ENCODE data around the gene C13orf46. TPM values are rescaled to one million over a fixed set of nuclear protein-coding genes. Genes with fewer than 3 reads are reported as not detected.
"Not testable (repeated sequence)": the region's sequence is repeated elsewhere in the genome, so short reads cannot be mapped to it uniquely, and the experiment has no call there.

C13orf46 gene
- polyA plus RNA-seq, 10 donors = 0.20 to 0.45 (median 0.28) TPM

GRCh38 chr13:113995051-113995601 lies 21.2 kb upstream of the C13orf46 start:
- DNase-seq = no peak

- no peak for DNase-seq
These were observed 18.6 kb upstream of the C13orf46 start for GRCh38 chr13:113992276-113993005.

- DNase-seq = no peak
These were observed 17.9 kb upstream of the C13orf46 start for GRCh38 chr13:113991676-113992179.

- peak; percentile 27 to 62 (median 47) for DNase-seq
These were observed 17.4 kb upstream of the C13orf46 start for GRCh38 chr13:113991191-113991669.

- DNase-seq = no peak
These were observed 16.5 kb upstream of the C13orf46 start for GRCh38 chr13:113990321-113990837.

- DNase-seq = no peak
These were observed 15.9 kb upstream of the C13orf46 start for GRCh38 chr13:113989585-113990300.

GRCh38 chr13:113988859-113989258 lies 15.0 kb upstream of the C13orf46 start:
- not testable (repeated sequence) for DNase-seq

GRCh38 chr13:113982296-113982661 lies 8.4 kb upstream of the C13orf46 start:
- no peak for DNase-seq

GRCh38 chr13:113981611-113982295 lies 7.9 kb upstream of the C13orf46 start:
- DNase-seq = no peak

- DNase-seq = no peak
These were observed 7.3 kb upstream of the C13orf46 start for GRCh38 chr13:113981194-113981605.

GRCh38 chr13:113980489-113981064 lies 6.7 kb upstream of the C13orf46 start:
- no peak for DNase-seq

- no peak for DNase-seq
These were observed 6.1 kb upstream of the C13orf46 start for GRCh38 chr13:113979791-113980471.

GRCh38 chr13:113978741-113979481 lies 5.0 kb upstream of the C13orf46 start:
- no peak for DNase-seq

GRCh38 chr13:113977976-113978375 lies 4.1 kb upstream of the C13orf46 start:
- DNase-seq = no peak

GRCh38 chr13:113976711-113977684 lies 3.1 kb upstream of the C13orf46 start:
- peak in 1 of 3 donors; percentile 49 for DNase-seq

- no peak for DNase-seq
These were observed 1.5 kb upstream of the C13orf46 start for GRCh38 chr13:113975416-113975815.

GRCh38 chr13:113974304-113975281 lies 717 bp upstream of the C13orf46 start:
- no peak for DNase-seq

Measured in muscle of back (tissue), 11 donors.